ENCODE data around the gene ATP6V0E2. TPM values are rescaled to one million over a fixed set of nuclear protein-coding genes. Genes with fewer than 3 reads are reported as not detected.

ATP6V0E2 gene
- total and polyA plus RNA-seq, 9 donors, result 10.0 to 19.6 (median 12.5) TPM

- Histone ChIP-seq H3K27ac (no peak overlapping the region), H3K27me3 (no peaks in the 10 kb centered on the region), H3K4me1 (ENCODE audit: insufficient read depth) (no peaks in the 10 kb centered on the region), H3K4me3 (no peak overlapping the region), H3K9me3 (no peaks in the 10 kb centered on the region), H3K36me3 (no peaks in the 10 kb centered on the region)
- WGBS, 3 donors, result 56 to 77% (median 56%) methylated on average over 6 to 7 of the region's 7 CpGs
- DNase-seq, result no peak
- TF ChIP-seq EP300 (IDR thresholded peaks at IDR 0.05) (no peak), CTCF (IDR thresholded peaks at IDR 0.05) (no peak), POLR2A (IDR thresholded peaks at IDR 0.05) (no peak)
- intact Hi-C loops (cut with DNase I), result no loop called here
These were observed 8.3 kb upstream of the ATP6V0E2 start for GRCh38 chr7:149865437-149865836.

- H3K4me1 ChIP-seq (ENCODE audit: insufficient read depth), result no peaks in the 10 kb centered on the region
- H3K4me3 ChIP-seq, result no peak overlapping the region
- H3K27ac ChIP-seq, result no peak overlapping the region
- no peaks in the 10 kb centered on the region for H3K9me3 ChIP-seq
- H3K27me3 ChIP-seq, result no peaks in the 10 kb centered on the region
- no peak for DNase-seq
- WGBS, 3 donors, result 73 to 81% (median 80%) methylated on average over 16 of the region's 16 CpGs
- H3K36me3 ChIP-seq, result no peaks in the 10 kb centered on the region
- TF ChIP-seq CTCF (IDR thresholded peaks at IDR 0.05), result no peak
- TF ChIP-seq EP300 (IDR thresholded peaks at IDR 0.05), result no peak
- no peak for TF ChIP-seq POLR2A (IDR thresholded peaks at IDR 0.05)
- intact Hi-C loops (cut with DNase I), result no loop called here
These were observed 7.5 kb upstream of the ATP6V0E2 start for GRCh38 chr7:149866139-149866778.

- H3K4me1 ChIP-seq (ENCODE audit: insufficient read depth), result no peaks in the 10 kb centered on the region
- H3K27ac ChIP-seq, result no peak overlapping the region
- H3K4me3 ChIP-seq, result no peak overlapping the region
- WGBS, 3 donors, result 32 to 36% (median 34%) methylated on average over 11 of the region's 11 CpGs
- intact Hi-C loops (cut with DNase I), result no loop called here
- no peaks in the 10 kb centered on the region for H3K9me3 ChIP-seq
- H3K27me3 ChIP-seq, result no peaks in the 10 kb centered on the region
- H3K36me3 ChIP-seq, result no peaks in the 10 kb centered on the region
- DNase-seq, result no peak
- TF ChIP-seq CTCF (IDR thresholded peaks at IDR 0.05) (no peak), POLR2A (IDR thresholded peaks at IDR 0.05) (no peak), EP300 (IDR thresholded peaks at IDR 0.05) (no peak)
These were observed 6.9 kb upstream of the ATP6V0E2 start for GRCh38 chr7:149866779-149867447.

GRCh38 chr7:149867762-149868622 lies 5.8 kb upstream of the ATP6V0E2 start:
- Histone ChIP-seq H3K36me3 (no peaks in the 10 kb centered on the region), H3K27ac (no peak overlapping the region), H3K4me3 (no peak overlapping the region), H3K9me3 (no peaks in the 10 kb centered on the region), H3K4me1 (ENCODE audit: insufficient read depth) (no peaks in the 10 kb centered on the region), H3K27me3 (no peaks in the 10 kb centered on the region)
- DNase-seq, result no peak
- 81 to 87% (median 84%) methylated on average over 25 of the region's 25 CpGs for WGBS, 3 donors
- intact Hi-C loops (cut with DNase I), result no loop called here
- TF ChIP-seq CTCF (IDR thresholded peaks at IDR 0.05) (no peak), POLR2A (IDR thresholded peaks at IDR 0.05) (no peak), EP300 (IDR thresholded peaks at IDR 0.05) (no peak)

All from ovary (tissue), 9 donors.